ENCODE data around the gene LIN7A.

LIN7A gene

GRCh38 chr12:80872053-80872452 lies 65.7 kb downstream of the LIN7A start:
- Histone ChIP-seq H3K27me3 (ENCODE audit: control insufficient read depth, insufficient read depth, low read length) (no peaks in the 10 kb centered on the region), H3K36me3 (ENCODE audit: control insufficient read depth, insufficient read depth, low read length) (no peaks in the 10 kb centered on the region), H3K4me1 (ENCODE audit: control insufficient read depth, insufficient read depth, low read length) (no peaks in the 10 kb centered on the region), H3K9me3 (ENCODE audit: control insufficient read depth, insufficient read depth, low read length) (no peaks in the 10 kb centered on the region), H3K9ac (ENCODE audit: low read depth, low read length) (no peak overlapping the region), H3K4me3 (ENCODE audit: low read depth, low read length) (no peak overlapping the region)

- Histone ChIP-seq H3K9ac (ENCODE audit: low read depth, low read length) (no peak overlapping the region), H3K4me3 (ENCODE audit: low read depth, low read length) (no peak overlapping the region), H3K36me3 (ENCODE audit: control insufficient read depth, insufficient read depth, low read length) (no peaks in the 10 kb centered on the region), H3K9me3 (ENCODE audit: control insufficient read depth, insufficient read depth, low read length) (no peaks in the 10 kb centered on the region), H3K4me1 (ENCODE audit: control insufficient read depth, insufficient read depth, low read length) (no peaks in the 10 kb centered on the region), H3K27me3 (ENCODE audit: control insufficient read depth, insufficient read depth, low read length) (no peaks in the 10 kb centered on the region)
These were observed 68.5 kb downstream of the LIN7A start for GRCh38 chr12:80869264-80869663.

- Histone ChIP-seq H3K4me3 (ENCODE audit: low read depth, low read length) (no peak overlapping the region), H3K4me1 (ENCODE audit: control insufficient read depth, insufficient read depth, low read length) (no peaks in the 10 kb centered on the region), H3K9ac (ENCODE audit: low read depth, low read length) (no peak overlapping the region), H3K36me3 (ENCODE audit: control insufficient read depth, insufficient read depth, low read length) (no peaks in the 10 kb centered on the region), H3K27me3 (ENCODE audit: control insufficient read depth, insufficient read depth, low read length) (no peaks in the 10 kb centered on the region), H3K9me3 (ENCODE audit: control insufficient read depth, insufficient read depth, low read length) (no peaks in the 10 kb centered on the region)
These were observed 69.2 kb downstream of the LIN7A start for GRCh38 chr12:80868576-80868975.

GRCh38 chr12:80867941-80868340 lies 69.8 kb downstream of the LIN7A start:
- H3K4me1 ChIP-seq (ENCODE audit: control insufficient read depth, insufficient read depth, low read length): no peaks in the 10 kb centered on the region
- no peaks in the 10 kb centered on the region for H3K36me3 ChIP-seq (ENCODE audit: control insufficient read depth, insufficient read depth, low read length)
- no peak overlapping the region for H3K4me3 ChIP-seq (ENCODE audit: low read depth, low read length)
- no peak overlapping the region for H3K9ac ChIP-seq (ENCODE audit: low read depth, low read length)
- H3K27me3 ChIP-seq (ENCODE audit: control insufficient read depth, insufficient read depth, low read length): no peaks in the 10 kb centered on the region
- no peaks in the 10 kb centered on the region for H3K9me3 ChIP-seq (ENCODE audit: control insufficient read depth, insufficient read depth, low read length)

GRCh38 chr12:80864046-80864735 lies 73.5 kb downstream of the LIN7A start:
- Histone ChIP-seq H3K9ac (ENCODE audit: low read depth, low read length) (no peak overlapping the region), H3K4me3 (ENCODE audit: low read depth, low read length) (no peak overlapping the region), H3K4me1 (ENCODE audit: control insufficient read depth, insufficient read depth, low read length) (no peaks in the 10 kb centered on the region), H3K36me3 (ENCODE audit: control insufficient read depth, insufficient read depth, low read length) (no peaks in the 10 kb centered on the region), H3K9me3 (ENCODE audit: control insufficient read depth, insufficient read depth, low read length) (no peaks in the 10 kb centered on the region), H3K27me3 (ENCODE audit: control insufficient read depth, insufficient read depth, low read length) (no peaks in the 10 kb centered on the region)

- Histone ChIP-seq H3K27me3 (ENCODE audit: control insufficient read depth, insufficient read depth, low read length) (no peaks in the 10 kb centered on the region), H3K4me3 (ENCODE audit: low read depth, low read length) (no peak overlapping the region), H3K9ac (ENCODE audit: low read depth, low read length) (no peak overlapping the region), H3K4me1 (ENCODE audit: control insufficient read depth, insufficient read depth, low read length) (no peaks in the 10 kb centered on the region), H3K36me3 (ENCODE audit: control insufficient read depth, insufficient read depth, low read length) (no peaks in the 10 kb centered on the region), H3K9me3 (ENCODE audit: control insufficient read depth, insufficient read depth, low read length) (no peaks in the 10 kb centered on the region)
These were observed 75.2 kb downstream of the LIN7A start for GRCh38 chr12:80862531-80862930.

- H3K9me3 ChIP-seq (ENCODE audit: control insufficient read depth, insufficient read depth, low read length): no peaks in the 10 kb centered on the region
- no peak overlapping the region for H3K4me3 ChIP-seq (ENCODE audit: low read depth, low read length)
- no peak overlapping the region for H3K9ac ChIP-seq (ENCODE audit: low read depth, low read length)
- H3K27me3 ChIP-seq (ENCODE audit: control insufficient read depth, insufficient read depth, low read length): no peaks in the 10 kb centered on the region
- no peaks in the 10 kb centered on the region for H3K4me1 ChIP-seq (ENCODE audit: control insufficient read depth, insufficient read depth, low read length)
- H3K36me3 ChIP-seq (ENCODE audit: control insufficient read depth, insufficient read depth, low read length): no peaks in the 10 kb centered on the region
These were observed 75.9 kb downstream of the LIN7A start for GRCh38 chr12:80861641-80862378.

- no peaks in the 10 kb centered on the region for H3K36me3 ChIP-seq (ENCODE audit: control insufficient read depth, insufficient read depth, low read length)
- no peak overlapping the region for H3K4me3 ChIP-seq (ENCODE audit: low read depth, low read length)
- no peaks in the 10 kb centered on the region for H3K27me3 ChIP-seq (ENCODE audit: control insufficient read depth, insufficient read depth, low read length)
- no peaks in the 10 kb centered on the region for H3K4me1 ChIP-seq (ENCODE audit: control insufficient read depth, insufficient read depth, low read length)
- H3K9me3 ChIP-seq (ENCODE audit: control insufficient read depth, insufficient read depth, low read length): no peaks in the 10 kb centered on the region
- no peak overlapping the region for H3K9ac ChIP-seq (ENCODE audit: low read depth, low read length)
These were observed 76.8 kb downstream of the LIN7A start for GRCh38 chr12:80860928-80861327.

GRCh38 chr12:80860206-80860605 lies 77.5 kb downstream of the LIN7A start:
- Histone ChIP-seq H3K9ac (ENCODE audit: low read depth, low read length) (no peak overlapping the region), H3K36me3 (ENCODE audit: control insufficient read depth, insufficient read depth, low read length) (no peaks in the 10 kb centered on the region), H3K4me1 (ENCODE audit: control insufficient read depth, insufficient read depth, low read length) (no peaks in the 10 kb centered on the region), H3K27me3 (ENCODE audit: control insufficient read depth, insufficient read depth, low read length) (no peaks in the 10 kb centered on the region), H3K4me3 (ENCODE audit: low read depth, low read length) (no peak overlapping the region), H3K9me3 (ENCODE audit: control insufficient read depth, insufficient read depth, low read length) (no peaks in the 10 kb centered on the region)

- Histone ChIP-seq H3K36me3 (ENCODE audit: control insufficient read depth, insufficient read depth, low read length) (no peaks in the 10 kb centered on the region), H3K4me3 (ENCODE audit: low read depth, low read length) (no peak overlapping the region), H3K27me3 (ENCODE audit: control insufficient read depth, insufficient read depth, low read length) (no peaks in the 10 kb centered on the region), H3K9ac (ENCODE audit: low read depth, low read length) (no peak overlapping the region), H3K9me3 (ENCODE audit: control insufficient read depth, insufficient read depth, low read length) (no peaks in the 10 kb centered on the region), H3K4me1 (ENCODE audit: control insufficient read depth, insufficient read depth, low read length) (no peaks in the 10 kb centered on the region)
These were observed 79.4 kb downstream of the LIN7A start for GRCh38 chr12:80858356-80858755.

GRCh38 chr12:80857311-80857710 lies 80.4 kb downstream of the LIN7A start:
- no peak overlapping the region for H3K4me3 ChIP-seq (ENCODE audit: low read depth, low read length)
- no peaks in the 10 kb centered on the region for H3K36me3 ChIP-seq (ENCODE audit: control insufficient read depth, insufficient read depth, low read length)
- no peaks in the 10 kb centered on the region for H3K9me3 ChIP-seq (ENCODE audit: control insufficient read depth, insufficient read depth, low read length)
- no peaks in the 10 kb centered on the region for H3K27me3 ChIP-seq (ENCODE audit: control insufficient read depth, insufficient read depth, low read length)
- H3K4me1 ChIP-seq (ENCODE audit: control insufficient read depth, insufficient read depth, low read length): no peaks in the 10 kb centered on the region
- H3K9ac ChIP-seq (ENCODE audit: low read depth, low read length): no peak overlapping the region

- Histone ChIP-seq H3K9me3 (ENCODE audit: control insufficient read depth, insufficient read depth, low read length) (no peaks in the 10 kb centered on the region), H3K4me3 (ENCODE audit: low read depth, low read length) (no peak overlapping the region), H3K27me3 (ENCODE audit: control insufficient read depth, insufficient read depth, low read length) (no peaks in the 10 kb centered on the region), H3K4me1 (ENCODE audit: control insufficient read depth, insufficient read depth, low read length) (peaks cover 22% of the 10 kb centered on the region), H3K9ac (ENCODE audit: low read depth, low read length) (no peak overlapping the region), H3K36me3 (ENCODE audit: control insufficient read depth, insufficient read depth, low read length) (no peaks in the 10 kb centered on the region)
These were observed 88.4 kb downstream of the LIN7A start for GRCh38 chr12:80849337-80849736.
